ENCODE data around the gene TSHZ2. TPM values are rescaled to one million over a fixed set of nuclear protein-coding genes. Genes with fewer than 3 reads are reported as not detected.

Gene TSHZ2
- total and polyA plus RNA-seq, 2 donors (not counting 3 experiments of a cell fraction or from before 2014, with no cell fraction given): not detected

- ChIA-PET POLR2A (no interaction called here), CTCF (no interaction called here)
- TF ChIP-seq FOS (IDR thresholded peaks at IDR 0.05; ENCODE audit: borderline replicate concordance, insufficient read depth, low read length) (no peak), MAX (IDR thresholded peaks at IDR 0.05; ENCODE audit: insufficient read depth, insufficient read length) (no peak), CTCF (IDR thresholded peaks at IDR 0.05; ENCODE audit: extremely low read depth in 1 of 2, insufficient read depth in 1 of 2, low read depth in 1 of 2, low read length in 2 of 2) (no peak), GATA2 (IDR thresholded peaks at IDR 0.05; ENCODE audit: insufficient read depth, insufficient read length, low read depth, low read length) (no peak), POLR2AphosphoS5 (IDR thresholded peaks at IDR 0.05; ENCODE audit: insufficient read depth, low read depth, low read length) (no peak), MYC (IDR thresholded peaks at IDR 0.05; ENCODE audit: low read depth, low read length) (no peak), JUN (IDR thresholded peaks at IDR 0.05; ENCODE audit: borderline replicate concordance, insufficient read depth, insufficient read length, low read depth) (no peak)
- dilution Hi-C loops (cut with MboI; ENCODE audit: extremely low pct_ligation_motif_present, low sequenced_read_pairs) (no loop called here), intact Hi-C loops (cut with micrococcal nuclease) (no loop called here)
- no peaks in the 10 kb centered on the region for H3K79me2 ChIP-seq (ENCODE audit: control insufficient read depth, insufficient read depth, low read length)
- H3K27me3 ChIP-seq (ENCODE audit: control insufficient read depth in 2 of 2, insufficient read depth in 2 of 2, low read length in 2 of 2): no peaks in the 10 kb centered on the region
- no peaks in the 10 kb centered on the region for H4K20me1 ChIP-seq (replicated peaks; ENCODE audit: control insufficient read depth, extremely low read depth, insufficient read depth, low read length)
- no peak overlapping the region for H3K9ac ChIP-seq (replicated peaks; ENCODE audit: extremely low read depth, insufficient read depth, low read length)
- H3K4me2 ChIP-seq (ENCODE audit: insufficient read depth, low read length): no peak overlapping the region
- H3K9me1 ChIP-seq (replicated peaks; ENCODE audit: control insufficient read depth, extremely low read depth, insufficient read depth, low read length): no peaks in the 10 kb centered on the region
- FAIRE-seq (no peak), DNase-seq (ENCODE audit: low read depth, low spot score) (no peak)
- no peak overlapping the region for H3K27ac ChIP-seq (ENCODE audit: insufficient read depth, low read depth, low read length)
- no peaks in the 10 kb centered on the region for H3K36me3 ChIP-seq (ENCODE audit: control insufficient read depth in 2 of 2, extremely low read depth in 1 of 2, insufficient read depth in 2 of 2, low read length in 2 of 2)
- no TSS peak for BruUV-seq (replicated peaks)
- peaks cover 2% of the 10 kb centered on the region for H3K9me3 ChIP-seq (replicated peaks; ENCODE audit: control insufficient read depth, insufficient read depth, low read length)
- H3K4me3 ChIP-seq (replicated peaks in 1 of 3; ENCODE audit: insufficient read depth in 1 of 3, low read depth in 1 of 3, low read length in 3 of 3): no peak overlapping the region
- H3K4me1 ChIP-seq (ENCODE audit: control insufficient read depth, extremely low read depth, insufficient read depth, low read length): no peaks in the 10 kb centered on the region
- H2AFZ ChIP-seq (ENCODE audit: low read depth, low read length): no peak overlapping the region
These were observed 47.5 kb upstream of the TSHZ2 start for GRCh38 chr20:52924411-52925271.
